ENCODE measurements around the gene TTC23. TPM values are rescaled to one million over a fixed set of nuclear protein-coding genes. Genes with fewer than 3 reads are reported as not detected.

The TTC23 gene, protein sequence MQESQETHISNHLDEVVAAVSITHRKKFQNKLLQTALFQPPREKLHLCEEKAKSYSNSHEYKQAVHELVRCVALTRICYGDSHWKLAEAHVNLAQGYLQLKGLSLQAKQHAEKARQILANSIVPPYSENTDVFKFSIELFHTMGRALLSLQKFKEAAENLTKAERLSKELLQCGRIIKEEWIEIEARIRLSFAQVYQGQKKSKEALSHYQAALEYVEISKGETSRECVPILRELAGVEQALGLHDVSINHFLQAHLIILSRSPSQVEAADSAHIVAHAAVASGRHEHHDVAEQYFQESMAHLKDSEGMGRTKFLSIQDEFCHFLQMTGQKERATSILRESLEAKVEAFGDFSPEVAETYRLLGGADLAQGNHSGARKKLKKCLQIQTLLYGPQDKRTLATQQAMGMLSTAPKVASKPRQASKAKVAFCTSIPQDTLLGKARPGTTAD
- total RNA-seq (2014; rRNA removed) = 19.7 and 22.6 TPM in 2 replicates
- polyA plus RNA-seq (2012) = 9.7 TPM

DNA sequence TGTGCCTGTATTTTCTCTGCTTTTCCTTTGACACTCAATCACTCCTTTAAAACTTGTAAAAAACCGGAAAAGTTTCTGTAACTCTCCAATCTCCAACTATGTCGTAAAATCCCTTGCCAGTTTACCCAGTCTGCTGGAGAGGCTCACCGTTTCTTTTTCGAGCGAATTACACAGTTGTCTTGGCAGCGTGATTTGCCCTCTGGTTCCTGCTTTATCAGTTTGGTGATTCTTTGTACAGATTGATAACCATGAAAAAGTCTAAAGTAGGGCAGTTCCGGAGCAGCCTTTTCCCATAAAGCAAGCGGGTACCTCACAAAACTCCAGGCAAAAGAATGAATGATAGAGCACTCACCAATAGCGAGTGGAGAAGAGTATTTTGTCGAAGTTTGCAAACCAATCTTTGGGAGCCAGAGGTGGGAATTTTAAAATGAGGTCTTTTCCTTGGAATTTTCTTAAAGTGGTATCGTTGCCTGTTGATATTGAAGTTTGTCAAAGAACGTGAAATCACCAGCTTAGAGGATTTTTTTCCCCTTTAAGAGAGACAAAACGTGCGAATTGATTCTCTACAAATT is at the start of gene TTC23:
Gene TTC23 (minus strand): TSS at position 312 of the 572 bp plus-strand sequence. CDS start 20,869 bp downstream, outside the sequence.
- peak; percentile 92 for DNase-seq (ENCODE audit: low read depth)

DNA sequence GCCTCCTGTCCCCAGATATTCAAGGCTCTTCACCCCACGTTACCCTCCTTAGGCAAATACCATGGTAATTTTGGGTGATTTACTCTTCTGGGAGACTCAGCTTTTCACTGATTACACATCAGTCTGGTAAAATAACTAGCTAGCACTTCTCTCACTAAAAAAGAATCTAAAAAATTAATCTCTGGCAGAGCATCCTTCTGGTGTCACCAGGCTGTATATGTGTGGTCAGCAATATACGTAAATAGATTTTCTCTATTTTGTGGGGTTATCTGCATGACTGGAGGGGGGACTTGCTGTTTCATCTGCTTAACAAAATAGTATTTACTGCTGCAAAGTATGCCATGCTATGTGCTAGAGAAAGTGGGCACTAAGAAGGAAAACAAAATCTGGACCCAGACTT is 47.0 kb upstream of the TTC23 start:
- no peak for DNase-seq (ENCODE audit: low read depth)

DNA sequence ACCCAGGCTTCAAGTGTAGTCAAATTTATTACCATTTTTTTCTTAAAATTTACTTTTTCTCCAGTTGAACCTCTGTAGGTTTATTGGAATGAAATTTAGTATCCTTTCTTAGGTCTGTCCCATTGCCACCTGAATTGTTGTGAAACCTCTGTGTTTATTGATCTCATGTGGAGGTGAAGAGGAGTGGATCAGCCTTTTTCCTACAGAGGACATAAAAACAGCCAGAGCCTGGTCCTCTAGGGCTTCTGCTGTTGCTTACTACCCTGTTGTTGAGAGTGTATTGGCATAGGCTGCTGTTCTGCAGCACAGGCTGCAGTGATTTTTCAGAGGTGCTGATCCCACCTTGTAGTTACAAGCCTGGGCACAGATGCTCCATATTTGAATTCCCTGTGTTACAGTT is 46.5 kb upstream of the TTC23 start:
- DNase-seq (ENCODE audit: low read depth) = no peak

DNA sequence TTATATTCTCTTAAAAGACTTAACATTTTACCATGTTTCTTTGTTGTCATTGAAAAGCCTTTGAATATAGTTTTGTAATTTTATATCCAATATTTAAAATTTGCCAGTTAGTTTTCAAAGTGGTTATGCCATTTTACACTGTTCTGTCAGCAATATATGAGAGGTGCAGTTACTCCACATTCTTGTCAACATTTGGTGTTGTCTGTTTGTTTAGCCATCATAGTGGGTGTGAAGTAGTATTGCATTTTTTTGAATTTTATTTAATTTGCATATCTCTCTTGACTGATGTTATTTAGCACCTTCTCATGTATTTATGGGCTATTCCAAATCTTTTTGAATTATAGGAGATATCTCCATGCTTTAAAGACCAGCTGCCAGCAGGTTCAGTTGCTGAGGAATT is 42.3 kb upstream of the TTC23 start:
- DNase-seq (ENCODE audit: low read depth) = no peak

DNA sequence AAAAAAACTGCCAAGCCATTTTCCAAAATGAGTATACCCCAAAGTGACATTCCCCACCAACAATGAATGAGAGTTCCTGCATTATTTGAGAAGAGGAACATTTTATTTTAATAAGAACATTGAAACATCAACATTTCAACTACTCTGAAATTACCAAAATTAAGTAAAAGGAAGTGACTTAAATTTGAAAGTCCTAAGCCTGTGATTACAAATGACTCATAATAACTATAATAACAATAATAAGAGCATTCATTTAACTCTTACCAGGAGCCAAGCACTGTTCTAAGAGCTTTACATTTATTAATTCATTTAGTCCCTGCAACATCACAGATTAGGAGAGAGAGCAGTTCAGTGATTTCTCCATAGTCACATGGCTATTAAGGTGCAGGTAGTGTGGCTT is 34.3 kb upstream of the TTC23 start:
- no peak for DNase-seq (ENCODE audit: low read depth)

DNA sequence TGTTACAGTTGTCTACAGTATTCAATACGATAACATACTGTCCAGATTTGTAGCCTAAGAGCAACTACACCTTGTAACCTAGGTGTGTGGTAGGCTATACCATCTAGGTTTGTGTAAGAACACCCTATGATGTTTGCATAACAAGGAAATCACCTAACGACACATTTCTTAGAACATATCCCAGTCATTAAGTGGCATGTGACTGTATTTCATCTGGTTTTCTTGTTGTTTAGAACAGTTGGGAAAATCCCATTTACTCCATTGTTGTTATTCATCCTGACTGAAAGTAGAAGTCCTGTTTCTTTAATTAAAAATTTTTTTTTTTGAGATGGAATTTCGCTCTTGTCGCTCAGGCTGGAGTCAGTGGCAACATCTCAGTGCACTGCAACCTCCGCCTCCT is 33.2 kb upstream of the TTC23 start:
- DNase-seq (ENCODE audit: low read depth) = no peak

DNA sequence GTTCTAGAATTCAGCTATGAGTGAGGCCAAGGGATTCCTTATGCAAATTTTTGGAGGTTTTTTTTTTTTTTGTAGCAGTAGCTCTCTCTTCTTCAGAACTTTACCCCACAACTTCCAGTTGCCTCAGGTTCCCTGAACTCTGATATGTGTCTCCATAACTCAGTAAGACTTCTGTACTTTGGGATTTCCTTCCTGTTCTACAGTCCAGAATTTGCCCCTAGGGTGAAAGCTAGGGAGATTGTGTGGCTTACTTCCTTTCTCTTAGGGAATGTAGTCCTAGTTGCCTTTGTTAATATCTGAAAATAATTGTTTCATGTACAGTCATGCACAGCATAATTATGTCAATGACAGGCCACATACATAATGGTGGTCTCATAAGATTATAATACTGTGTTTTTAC is 32.7 kb upstream of the TTC23 start:
- DNase-seq (ENCODE audit: low read depth) = no peak

DNA sequence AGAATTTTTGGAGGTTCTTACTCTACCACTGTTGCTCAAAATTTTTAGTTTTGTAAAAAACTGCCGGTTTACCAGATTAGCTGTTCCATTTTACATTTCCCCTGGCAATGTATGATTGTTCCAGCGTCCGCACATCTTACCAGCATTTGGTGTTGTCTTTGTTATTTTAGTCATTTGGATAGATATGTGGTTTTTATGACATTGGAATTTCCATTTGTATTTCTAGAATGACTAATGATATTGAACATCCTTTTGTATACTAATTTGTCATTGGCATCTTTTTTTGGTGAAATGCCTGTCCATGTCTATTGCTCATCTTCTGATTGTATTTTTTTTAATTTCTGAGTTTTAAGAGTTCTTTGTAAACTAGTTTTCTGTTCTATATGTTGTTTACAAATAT is 30.4 kb upstream of the TTC23 start:
- peak; percentile 7 for DNase-seq (ENCODE audit: low read depth)

DNA sequence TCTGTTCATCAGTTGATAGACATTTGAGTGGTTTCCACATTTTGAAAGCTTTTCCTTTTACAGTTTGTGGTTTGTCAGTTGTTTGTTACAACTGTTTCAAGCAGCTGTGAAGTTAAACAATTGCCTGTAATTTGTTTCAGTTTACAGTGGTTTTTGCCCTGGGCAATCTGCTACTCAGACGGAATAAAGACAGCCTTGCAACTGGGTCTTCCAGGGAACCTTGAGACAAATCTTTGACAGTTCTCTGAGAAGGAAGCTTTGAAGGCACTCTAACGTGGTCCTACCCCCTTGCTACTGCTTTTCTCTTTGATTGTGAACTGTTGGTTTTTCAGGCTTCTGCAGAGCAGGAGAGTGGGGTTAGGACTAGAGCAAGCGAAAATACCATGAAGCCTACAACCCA is 29.9 kb upstream of the TTC23 start:
- DNase-seq (ENCODE audit: low read depth) = peak; percentile 31

DNA sequence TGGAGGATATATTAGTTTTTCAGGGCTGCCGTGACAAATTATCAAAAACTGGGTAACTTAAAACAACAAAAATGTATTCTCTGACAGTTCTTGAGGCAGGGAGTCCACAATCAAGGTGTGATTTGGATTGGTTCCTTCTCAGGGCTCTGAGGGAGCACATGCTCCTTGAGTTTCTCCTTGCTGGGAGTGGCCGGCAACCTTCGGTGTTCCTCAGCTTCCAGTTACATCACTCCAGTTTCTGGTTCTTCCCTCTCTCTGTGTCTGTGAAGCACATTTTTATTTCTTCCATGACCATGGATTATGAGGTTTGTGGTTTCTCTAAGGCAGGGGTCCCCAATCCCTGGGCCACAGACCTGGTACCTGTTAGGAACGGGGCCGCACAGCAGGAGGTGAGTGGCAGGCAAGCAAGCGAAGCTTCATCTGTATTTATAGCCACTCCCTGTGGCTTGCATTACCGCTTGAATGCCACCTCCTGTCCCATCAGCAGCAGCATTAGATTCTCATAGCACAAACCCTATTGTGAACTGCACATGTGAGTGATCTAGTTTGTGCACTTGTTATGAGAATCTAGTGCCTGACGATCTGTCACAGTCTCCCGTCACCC is 26.2 kb upstream of the TTC23 start:
- DNase-seq (ENCODE audit: low read depth) = no peak

DNA sequence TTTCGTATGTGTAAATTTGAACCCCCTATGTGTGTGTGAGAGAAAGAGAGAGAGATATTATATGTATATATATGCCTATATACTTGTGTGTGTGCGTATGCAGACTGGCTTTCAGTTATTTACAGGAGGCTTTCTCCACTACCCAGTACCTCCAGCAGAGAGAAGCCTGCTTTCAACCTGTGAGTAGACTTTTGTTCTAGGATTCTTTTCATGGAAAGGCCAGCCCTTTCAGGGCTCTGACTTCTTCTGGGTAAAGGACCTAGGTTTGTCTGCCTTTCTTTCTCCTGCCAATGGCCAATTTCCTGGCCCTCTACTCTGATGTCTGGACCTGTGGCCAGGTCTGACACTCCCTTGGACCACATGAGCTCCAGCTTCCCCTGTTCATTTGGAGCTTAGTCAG is 25.7 kb upstream of the TTC23 start:
- DNase-seq (ENCODE audit: low read depth) = no peak

DNA sequence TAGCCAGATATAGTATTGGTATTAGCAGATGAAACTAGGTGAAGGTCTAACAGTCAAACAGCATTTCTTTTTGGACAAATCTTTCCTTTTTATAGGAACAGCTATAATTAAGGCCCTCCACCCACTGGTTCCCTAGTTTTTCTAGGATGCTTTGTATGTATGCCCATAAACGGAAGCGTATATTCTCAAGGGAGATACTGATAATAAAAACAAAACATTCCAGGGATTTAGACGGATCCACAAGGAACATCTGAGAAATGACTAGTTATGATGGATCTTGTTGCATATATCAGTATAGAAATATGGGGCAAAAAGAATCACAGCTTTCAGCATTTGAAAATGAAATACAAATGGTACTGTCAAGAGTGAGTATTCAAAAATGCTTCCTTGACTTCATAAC is 24.4 kb upstream of the TTC23 start:
- DNase-seq (ENCODE audit: low read depth) = no peak

DNA sequence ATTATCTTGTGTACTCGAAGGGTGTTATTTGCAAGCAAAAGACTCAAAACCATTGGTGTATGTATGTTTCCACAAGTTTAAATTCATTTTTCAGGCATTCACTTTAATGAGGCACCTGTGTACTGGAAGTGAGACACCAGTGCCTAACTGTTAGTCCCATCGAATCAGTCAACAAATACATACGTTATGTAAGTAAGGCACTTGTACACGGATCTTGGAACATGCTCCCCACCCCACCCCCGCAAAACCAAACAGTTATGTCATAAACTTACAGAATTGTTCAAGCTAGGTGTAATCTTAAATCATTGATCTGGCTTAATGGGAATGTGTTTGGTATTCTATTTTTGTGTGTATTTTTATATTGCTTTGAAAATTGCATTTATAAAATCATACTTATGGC is 19.1 kb upstream of the TTC23 start:
- no peak for DNase-seq (ENCODE audit: low read depth)

DNA sequence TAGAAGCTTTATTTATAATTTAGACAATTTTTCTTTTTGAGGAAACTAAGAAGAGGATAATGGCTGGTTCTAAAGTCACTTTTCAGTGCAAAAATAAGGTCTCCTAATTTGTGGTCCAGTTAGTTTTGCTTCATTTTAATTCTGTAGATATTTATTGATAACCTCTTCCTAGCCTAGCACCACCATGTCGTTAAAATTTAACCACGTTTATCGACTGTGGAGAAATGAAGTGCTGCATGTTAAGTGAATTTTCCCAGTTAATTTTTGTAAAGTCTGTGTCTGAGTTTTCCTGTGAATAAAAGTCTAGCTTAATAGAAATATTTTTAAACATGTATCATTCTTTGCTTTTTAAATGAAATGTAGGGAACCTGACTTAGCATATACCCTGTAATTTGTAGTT is 18.6 kb upstream of the TTC23 start:
- no peak for DNase-seq (ENCODE audit: low read depth)

DNA sequence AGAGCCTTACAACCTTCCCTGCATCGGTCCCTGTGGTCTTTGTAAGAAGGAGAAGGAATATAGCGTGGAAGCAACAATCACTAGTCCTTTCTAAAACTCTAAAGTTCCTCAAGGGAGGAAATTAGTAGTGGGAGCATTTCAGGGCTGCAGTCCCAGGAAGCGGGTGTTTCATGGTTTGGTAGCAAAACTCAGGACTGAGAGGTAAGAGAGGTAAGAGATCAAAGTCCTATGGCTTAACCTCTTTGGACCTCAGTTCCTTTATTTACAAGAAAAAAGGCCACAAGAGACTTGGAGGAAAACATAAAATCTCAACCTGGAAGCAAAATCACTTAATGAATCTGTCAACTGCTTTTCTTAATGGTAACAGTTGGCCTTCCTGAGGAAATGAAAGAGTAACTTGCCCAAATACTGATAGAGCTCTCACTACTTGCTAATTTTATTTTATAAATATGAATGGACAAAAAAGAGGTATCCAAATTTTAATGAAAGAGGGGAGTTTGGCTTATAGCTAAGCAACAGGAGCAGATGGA is 16.2 kb upstream of the TTC23 start:
- no peak for DNase-seq (ENCODE audit: low read depth)

DNA sequence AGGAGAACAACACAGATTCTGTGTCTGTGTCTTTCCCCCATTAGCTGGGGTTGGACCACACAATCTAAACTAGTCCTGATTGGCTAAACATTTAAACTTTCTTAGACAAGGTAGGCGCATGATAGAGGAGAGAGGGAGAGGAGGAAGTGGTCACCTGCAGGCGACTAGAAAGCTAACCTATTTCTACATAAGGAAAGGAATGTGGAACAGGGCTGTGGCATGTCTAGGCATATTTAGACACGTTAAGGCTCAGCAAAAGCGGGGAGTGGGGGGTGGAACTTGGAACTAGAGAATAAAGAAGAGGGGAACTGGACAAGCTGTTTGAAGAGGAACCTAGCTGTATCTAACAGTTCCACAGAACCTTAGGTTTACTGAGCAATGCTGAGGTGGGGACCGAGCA is 14.7 kb upstream of the TTC23 start:
- DNase-seq (ENCODE audit: low read depth) = no peak

DNA sequence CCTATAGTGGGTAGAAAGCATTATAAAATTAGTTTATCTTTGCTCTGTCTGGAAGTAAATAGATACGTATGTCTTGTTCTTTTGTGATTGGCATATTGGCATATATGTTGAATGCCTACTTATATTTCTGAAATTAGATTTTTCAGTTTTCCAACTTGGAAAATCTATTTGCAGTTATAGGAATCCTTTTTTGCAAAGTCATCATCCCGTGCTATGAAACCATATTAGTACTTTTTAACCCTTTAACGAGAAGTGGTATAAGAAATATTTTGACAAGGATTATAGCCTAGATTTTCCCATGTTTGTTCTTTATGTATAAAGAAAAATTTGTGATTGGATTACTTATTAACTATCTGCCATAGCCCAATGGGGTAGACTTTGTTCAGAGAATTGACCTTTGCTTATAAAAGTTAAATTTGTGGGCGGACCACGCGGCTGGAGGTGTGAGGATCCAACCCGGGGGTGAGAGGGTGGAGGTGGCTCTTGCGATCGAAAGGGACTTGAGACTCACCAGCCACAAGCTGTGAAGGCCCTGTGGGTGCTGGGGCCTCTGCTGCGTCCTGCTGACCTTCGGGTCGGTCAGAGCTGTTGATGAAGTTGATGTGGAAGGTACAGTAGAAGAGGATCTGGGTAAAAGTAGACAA is 7.8 kb upstream of the TTC23 start:
- DNase-seq (ENCODE audit: low read depth) = no peak

DNA sequence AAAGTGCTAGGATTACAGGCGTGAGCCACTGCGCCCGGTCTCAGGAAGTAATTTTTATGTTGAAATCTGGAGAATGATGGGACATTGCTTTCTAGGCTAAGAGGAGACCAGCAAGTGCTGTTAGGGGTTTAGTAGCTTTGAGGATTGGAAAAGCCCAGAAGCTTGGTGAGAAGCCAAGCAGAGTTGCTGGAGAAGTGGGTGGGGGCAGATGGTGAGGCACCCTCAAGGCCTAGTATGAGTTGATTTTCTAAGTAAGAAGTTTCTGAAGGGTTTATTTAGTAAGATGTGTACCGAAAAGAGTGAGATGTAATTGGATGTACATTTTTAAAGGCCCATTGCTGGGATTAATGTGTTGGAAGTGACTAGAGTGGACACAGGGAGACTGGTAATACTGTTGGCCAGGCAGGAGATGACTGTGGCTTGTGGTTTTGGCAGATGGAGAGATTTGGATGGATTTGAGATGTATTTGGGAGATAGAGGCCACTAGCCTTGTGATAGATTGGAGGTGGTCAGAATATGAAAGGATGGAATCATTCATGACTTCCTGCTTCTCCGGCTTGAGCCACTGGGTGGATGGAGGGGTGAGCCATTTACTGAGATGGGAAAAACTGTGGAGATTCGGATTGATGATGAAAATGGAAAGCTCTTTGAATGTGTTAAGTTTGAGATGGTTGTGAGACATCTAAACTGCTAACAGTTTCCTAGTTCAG is 4.2 kb upstream of the TTC23 start:
- DNase-seq (ENCODE audit: low read depth) = peak; percentile 77

DNA sequence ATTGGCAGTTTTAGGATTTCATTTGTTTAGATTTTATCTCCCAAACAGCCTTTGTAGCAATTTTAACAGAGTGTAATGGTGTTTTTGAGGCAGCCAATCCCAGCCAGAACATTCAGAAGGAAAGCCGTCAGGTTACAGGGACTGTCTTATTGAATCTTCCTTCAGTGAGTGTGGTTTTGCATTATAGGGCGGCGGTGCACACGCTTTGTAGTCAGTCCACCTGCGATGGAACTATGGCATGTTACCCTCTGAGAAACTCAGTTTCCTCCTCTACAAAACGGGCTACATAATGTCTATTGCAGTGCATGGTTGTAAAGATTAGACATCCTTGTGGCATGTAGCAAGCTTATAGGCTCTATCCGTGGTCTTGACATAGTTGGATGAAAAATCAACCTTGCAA is 2.9 kb upstream of the TTC23 start:
- DNase-seq (ENCODE audit: low read depth) = no peak

DNA sequence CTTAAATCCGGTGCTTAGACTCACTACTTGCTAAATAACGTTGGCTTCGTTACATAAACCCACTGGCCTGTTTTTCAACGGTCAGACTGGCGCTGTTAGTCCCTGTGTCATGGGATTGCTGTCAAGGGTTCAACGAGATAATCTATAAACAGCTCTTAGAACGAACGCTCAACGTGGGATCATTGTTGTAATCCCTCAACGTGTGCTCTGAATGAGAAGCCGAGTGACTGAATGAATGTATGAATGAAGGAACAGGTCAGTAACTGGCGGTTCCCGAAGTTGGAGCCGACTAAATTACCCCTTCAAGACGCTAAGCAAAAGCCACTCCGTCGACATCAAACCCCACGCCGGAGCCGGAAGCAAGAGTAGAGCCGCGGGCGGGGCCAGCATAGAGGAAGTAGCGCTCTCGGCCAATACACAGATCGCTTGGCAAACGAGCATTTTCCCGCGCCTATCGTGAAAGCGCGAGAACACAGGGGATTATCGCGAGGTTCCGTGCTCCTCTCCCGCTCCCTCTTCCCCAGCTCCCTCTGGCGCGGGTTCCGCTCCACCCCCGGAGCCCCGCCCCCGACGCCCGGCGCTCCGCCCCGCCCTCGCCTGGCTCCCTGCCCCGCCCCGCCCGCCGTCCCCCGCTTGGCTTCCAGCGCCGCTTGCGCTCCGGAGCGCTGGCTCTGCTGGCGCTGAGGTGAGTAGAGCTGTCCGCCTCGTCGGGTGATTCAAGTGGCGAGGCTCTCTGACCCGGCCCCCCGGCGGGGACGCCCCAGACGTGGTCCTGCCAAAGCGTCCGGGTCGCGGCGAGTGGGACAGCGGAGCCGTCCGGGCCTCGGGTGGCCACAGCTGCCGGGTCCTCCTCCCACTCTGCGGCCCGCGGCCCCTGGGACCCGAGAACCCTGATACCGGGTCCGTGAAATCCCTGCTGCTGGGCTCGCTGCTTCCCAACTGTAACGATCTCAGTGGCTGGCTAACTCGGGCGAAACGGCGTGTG is 1.8 kb upstream of the TTC23 start, which contains the start of gene LRRC28:
Gene LRRC28 (plus strand): TSS at position 625 of the 985 bp plus-strand sequence. CDS start 4,477 bp downstream, outside the sequence.
- DNase-seq (ENCODE audit: low read depth) = peak; percentile 99
